Body of pancreas (tissue), 4 donors: ENCODE measurements around the gene HTR3B.

Experiments
- CTCF ChIP-seq, 7 experiments: fragments of 450-650 bp in 4 of 7; fragments of 200-600 bp in 3 of 7; sonication (generic) in 3 of 7; IDR thresholded peaks; one replicate each; pipeline ENCODE4 v1.5.1; 2016 to 2019; ENCODE audit warnings: antibody characterized with exemption in 7 of 7
- POLR2A ChIP-seq, 3 donors: fragments of 450-650 bp; IDR thresholded peaks; one replicate each; pipeline ENCODE4 v1.6.1; 2016; ENCODE audit warnings: antibody characterized with exemption in 3 of 3, mild to moderate bottlenecking in 2 of 3

DNA sequence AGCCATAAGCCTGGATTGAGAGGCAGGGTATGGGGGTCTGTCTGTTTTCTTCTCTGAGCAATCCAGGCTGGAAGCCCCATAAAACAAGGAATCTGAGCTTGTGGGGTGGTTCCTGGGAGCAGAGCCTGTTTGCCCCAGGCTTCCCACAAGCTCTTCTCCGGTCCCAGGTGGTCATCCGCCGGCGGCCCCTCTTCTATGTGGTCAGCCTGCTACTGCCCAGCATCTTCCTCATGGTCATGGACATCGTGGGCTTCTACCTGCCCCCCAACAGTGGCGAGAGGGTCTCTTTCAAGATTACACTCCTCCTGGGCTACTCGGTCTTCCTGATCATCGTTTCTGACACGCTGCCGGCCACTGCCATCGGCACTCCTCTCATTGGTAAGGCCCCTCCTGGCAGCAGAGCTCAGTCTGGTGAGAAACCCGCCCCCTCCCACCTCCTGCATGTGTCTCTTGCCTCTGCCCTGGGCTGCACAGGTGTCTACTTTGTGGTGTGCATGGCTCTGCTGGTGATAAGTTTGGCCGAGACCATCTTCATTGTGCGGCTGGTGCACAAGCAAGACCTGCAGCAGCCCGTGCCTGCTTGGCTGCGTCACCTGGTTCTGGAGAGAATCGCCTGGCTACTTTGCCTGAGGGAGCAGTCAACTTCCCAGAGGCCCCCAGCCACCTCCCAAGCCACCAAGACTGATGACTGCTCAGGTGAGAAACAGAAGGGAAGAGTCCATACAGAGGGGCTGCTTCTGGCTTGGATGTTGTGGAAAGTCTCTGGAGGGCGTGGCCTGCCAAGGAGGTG lies 82.0 kb downstream of the HTR3B start:
- TF ChIP-seq POLR2A (IDR thresholded peaks at IDR 0.05) (no peak), CTCF (IDR thresholded peaks at IDR 0.05) (no peak)
